SU-DHL-6 (cell line): ENCODE measurements around the gene EVPL.

Experiments
- H2AFZ ChIP-seq: fragments of 200-600 bp; sonication (generic); 2 replicates; pipeline ENCODE4 v1.6.1; 2014; ENCODE audit warnings: low read depth, mild to moderate bottlenecking, moderate library complexity, mixed read lengths, antibody characterized with exemption, low read length; ENCODE audit not compliant: severe bottlenecking
- H3F3A ChIP-seq: fragments of 200-600 bp; shearing (Covaris generic); 2 replicates; pipeline ENCODE4 v1.6.0; 2016; ENCODE audit warnings: antibody characterized with exemption, mild to moderate bottlenecking; ENCODE audit not compliant: insufficient read depth
- H3K27ac ChIP-seq: fragments of 200-600 bp; sonication (generic); 2 replicates; pipeline ENCODE4 v1.5.1; 2016; ENCODE audit warnings: low read depth, mild to moderate bottlenecking, low read length, moderate library complexity, mixed read lengths
- H3K27me3 ChIP-seq: fragments of 200-600 bp; sonication (generic), shearing (Covaris generic); 2 replicates; pipeline ENCODE4 v1.6.0; 2014; ENCODE audit warnings: mild to moderate bottlenecking, low read length
- H3K36me3 ChIP-seq: fragments of 200-600 bp; sonication (generic); 2 replicates; pipeline ENCODE4 v1.6.1; 2014; ENCODE audit warnings: mild to moderate bottlenecking, low read length, mixed read lengths
- H3K4me2 ChIP-seq: fragments of 300-600, 200-600 bp; shearing (Covaris generic), sonication (generic); 2 replicates; pipeline ENCODE4 v1.6.0; 2014; ENCODE audit warnings: low read length, low read depth, mild to moderate bottlenecking; ENCODE audit not compliant: poor library complexity, severe bottlenecking
- H3K4me3 ChIP-seq: fragments of 200-600 bp; sonication (generic); 2 replicates; pipeline ENCODE4 v1.5.1; 2014; ENCODE audit warnings: antibody characterized with exemption, low read length, mild to moderate bottlenecking, mixed read lengths; ENCODE audit not compliant: insufficient read depth, poor library complexity, severe bottlenecking
- H3K79me2 ChIP-seq: fragments of 200-600 bp; sonication (generic); 2 replicates; pipeline ENCODE4 v1.6.1; 2014; ENCODE audit warnings: mild to moderate bottlenecking, low read length, moderate library complexity; ENCODE audit not compliant: insufficient read depth
- H3K9ac ChIP-seq: fragments of 200-600 bp; sonication (generic); 2 replicates; pipeline ENCODE4 v1.7.0; 2014; ENCODE audit warnings: mild to moderate bottlenecking, low read length
- H3K9me2 ChIP-seq: fragments of 200-600 bp; sonication (generic); replicated peaks from 2 replicates; pipeline ENCODE4 v1.6.1; 2014; ENCODE audit warnings: low read length; ENCODE audit not compliant: insufficient read depth
- H3K9me3 ChIP-seq: fragments of 200-600 bp; sonication (generic); 2 replicates; pipeline ENCODE4 v1.6.1; 2014; ENCODE audit warnings: low read length, mixed read lengths; ENCODE audit not compliant: insufficient read depth
- H4K20me1 ChIP-seq: fragments of 200-600 bp; sonication (generic); 2 replicates; pipeline ENCODE4 v1.6.1; 2014; ENCODE audit warnings: low read depth, mild to moderate bottlenecking, antibody characterized with exemption, low read length, moderate library complexity, mixed read lengths
- CTCF ChIP-seq: fragments of 200-600 bp; sonication (generic); IDR thresholded peaks from one replicate; pipeline ENCODE4 v1.5.1; 2017; ENCODE audit warnings: antibody characterized with exemption, mild to moderate bottlenecking, low read length, moderate library complexity; ENCODE audit not compliant: insufficient read depth, poor library complexity, severe bottlenecking
- EZH2phosphoT487 ChIP-seq: fragments of 200-600 bp; sonication (generic), shearing (Covaris generic); conservative IDR thresholded peaks from 2 replicates; pipeline ENCODE4 v1.6.1; 2018; ENCODE audit warnings: mild to moderate bottlenecking, antibody characterized with exemption, low read length, moderate library complexity, mixed read lengths

EVPL gene

DNA sequence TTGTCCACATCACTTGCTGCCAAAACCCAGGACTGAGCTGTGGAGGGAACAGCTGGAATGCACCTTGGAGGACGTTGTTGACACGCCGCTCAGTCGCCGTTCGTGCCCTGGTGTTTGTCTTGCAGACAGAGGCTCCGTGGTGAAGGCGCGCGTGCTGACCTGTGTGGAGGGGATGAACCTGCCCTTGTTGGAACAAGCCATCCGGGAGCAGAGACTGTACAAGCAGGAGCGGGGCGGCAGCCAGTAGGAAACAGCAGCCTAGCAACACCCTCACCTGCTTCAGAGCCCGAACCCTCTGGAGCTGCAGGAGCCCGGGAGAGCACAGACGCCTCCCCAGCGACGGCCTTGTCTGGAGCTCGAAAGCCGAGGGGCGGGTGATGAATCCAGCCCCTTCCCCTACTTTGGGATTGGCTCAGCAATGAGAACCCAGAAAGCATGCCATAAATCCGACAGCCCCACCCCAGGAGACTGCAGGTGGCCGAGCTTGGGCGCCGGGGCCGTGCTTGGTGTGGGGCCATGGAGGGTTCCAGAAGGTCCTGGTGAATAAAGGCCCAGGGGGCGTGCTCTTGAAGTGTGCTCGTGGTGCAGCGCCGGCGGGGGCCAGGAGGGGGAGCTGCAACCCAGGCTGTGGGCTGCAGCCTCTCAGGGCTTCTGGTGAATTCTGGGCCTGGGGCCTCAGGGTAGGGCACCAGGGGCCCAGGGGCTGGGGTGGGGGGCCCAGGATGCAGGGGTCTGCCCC lies 26.9 kb downstream of the EVPL start:
- Histone ChIP-seq H2AFZ (no peak overlapping the region), H3K9ac (no peak overlapping the region), H3F3A (no peaks in the 10 kb centered on the region), H4K20me1 (no peaks in the 10 kb centered on the region), H3K9me3 (no peaks in the 10 kb centered on the region), H3K4me3 (no peak overlapping the region), H3K9me2 (no peaks in the 10 kb centered on the region), H3K27ac (no peak overlapping the region), H3K79me2 (no peaks in the 10 kb centered on the region), H3K27me3 (no peaks in the 10 kb centered on the region), H3K36me3 (no peaks in the 10 kb centered on the region), H3K4me2 (no peak overlapping the region)
- TF ChIP-seq EZH2phosphoT487, result no peak
- TF ChIP-seq CTCF, result peak; percentile 83

DNA sequence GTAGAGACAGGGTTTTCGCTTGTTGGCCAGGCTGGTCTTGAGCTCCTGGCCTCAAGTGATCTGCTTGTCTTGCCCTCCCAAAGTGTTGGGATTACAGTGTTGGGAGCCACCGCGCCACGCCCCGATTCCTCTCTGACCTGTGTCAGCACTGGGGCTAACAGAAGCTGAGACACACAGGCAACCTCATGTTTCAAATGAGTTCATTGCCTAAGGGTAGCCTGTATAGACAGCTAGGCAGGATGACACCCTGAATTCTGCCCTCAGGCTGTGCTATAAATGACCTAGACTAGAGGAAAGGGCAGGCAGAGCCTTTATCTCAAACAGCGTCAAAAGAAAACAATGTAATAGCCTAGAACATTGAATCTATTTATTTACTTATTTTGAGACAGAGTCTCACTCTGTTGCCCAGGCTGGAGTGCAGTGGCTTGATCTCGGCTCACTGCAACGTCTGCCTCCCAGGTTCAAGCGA lies 28.7 kb downstream of the EVPL start:
- Histone ChIP-seq H4K20me1 (no peaks in the 10 kb centered on the region), H3K9me2 (no peaks in the 10 kb centered on the region), H3K4me3 (no peak overlapping the region), H3K9ac (no peak overlapping the region), H3K79me2 (no peaks in the 10 kb centered on the region), H3K4me2 (no peak overlapping the region), H3K27me3 (no peaks in the 10 kb centered on the region), H3K36me3 (no peaks in the 10 kb centered on the region), H3K9me3 (no peaks in the 10 kb centered on the region), H2AFZ (no peak overlapping the region), H3F3A (no peaks in the 10 kb centered on the region), H3K27ac (no peak overlapping the region)
- no peak for TF ChIP-seq EZH2phosphoT487
- no peak for TF ChIP-seq CTCF

DNA sequence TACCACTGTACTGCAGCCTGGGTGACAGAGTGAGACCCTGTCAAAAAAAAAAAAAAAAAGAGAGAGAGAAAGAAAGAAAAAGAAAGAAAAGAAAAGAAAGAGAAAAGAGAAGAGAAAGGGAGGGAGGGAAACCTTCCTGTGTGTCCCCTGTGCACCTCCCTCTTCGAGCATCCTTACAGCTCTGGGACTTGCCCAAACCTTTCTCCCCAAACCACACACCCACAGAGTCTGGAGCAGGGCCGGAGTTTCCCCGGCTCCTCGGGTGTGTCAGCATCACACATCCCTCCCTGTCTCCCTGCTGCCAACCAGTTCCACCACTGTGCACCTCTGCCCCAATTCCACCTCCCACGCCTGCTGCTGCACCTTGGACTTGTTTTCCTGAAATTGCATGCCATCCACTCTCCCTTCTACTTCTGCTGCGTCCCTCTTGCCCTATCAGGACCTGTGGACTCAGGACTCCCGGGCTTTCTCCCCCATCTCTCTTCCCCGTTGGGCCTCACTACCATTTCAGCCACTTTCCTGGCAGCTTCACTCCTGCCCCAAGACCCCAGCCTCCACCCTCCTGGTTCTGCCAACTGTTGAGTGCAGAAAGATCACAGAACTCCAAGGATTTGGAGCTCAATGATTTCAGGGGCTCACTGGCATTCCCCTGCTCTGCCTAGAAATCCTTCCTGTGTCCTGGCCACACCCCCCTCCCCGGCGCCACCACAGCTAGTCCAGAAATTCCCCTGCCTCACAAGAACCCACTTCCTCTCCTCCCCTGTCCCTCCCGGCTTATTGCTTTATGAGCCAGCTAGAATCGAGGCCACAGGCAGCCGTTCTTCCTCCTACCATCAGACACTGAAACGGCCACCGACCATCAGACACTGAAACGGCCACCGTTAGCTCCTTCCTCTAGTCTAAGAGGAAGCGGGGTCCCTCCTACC lies 30.2 kb downstream of the EVPL start:
- Histone ChIP-seq H3K27ac (no peak overlapping the region), H3K9ac (no peak overlapping the region), H3K9me2 (no peaks in the 10 kb centered on the region), H3K27me3 (no peaks in the 10 kb centered on the region), H3K79me2 (no peaks in the 10 kb centered on the region), H3K4me3 (no peak overlapping the region), H3K36me3 (no peaks in the 10 kb centered on the region), H4K20me1 (no peaks in the 10 kb centered on the region), H3K9me3 (no peaks in the 10 kb centered on the region), H3K4me2 (no peak overlapping the region), H2AFZ (no peak overlapping the region), H3F3A (no peaks in the 10 kb centered on the region)
- TF ChIP-seq EZH2phosphoT487, result no peak
- no peak for TF ChIP-seq CTCF
